HL-60 (cell line): Measurements from ENCODE around the gene UBFD1.

Experiments used
- CTCF ChIP-seq: IDR thresholded peaks from one replicate; pipeline ENCODE4 v1.5.1; 2011; ENCODE audit warnings: low read length, control low read depth, inconsistent platforms; ENCODE audit not compliant: insufficient read depth
- POLR2AphosphoS5 ChIP-seq: IDR thresholded peaks from 2 replicates; pipeline ENCODE4 v1.6.1; 2012; ENCODE audit warnings: low read depth
- REST ChIP-seq: IDR thresholded peaks from 2 replicates; pipeline ENCODE4 v1.6.1; 2012; ENCODE audit warnings: low read depth; ENCODE audit not compliant: insufficient replicate concordance

GRCh38 chr16:23521965-23522364 is 35.6 kb upstream of the UBFD1 start:
- TF ChIP-seq CTCF (no peak), POLR2AphosphoS5 (no peak), REST (no peak)
